Spleen (tissue), 11 donors: ENCODE results near the gene LRAT. TPM values are rescaled to one million over a fixed set of nuclear protein-coding genes. Genes with fewer than 3 reads are reported as not detected.

Source experiments
- DNase-seq: peaks from one replicate; pipeline ENCODE4 v3.0.0-alpha.2; 2020
- H3K27ac ChIP-seq, 8 donors: fragments of 200-600 bp; sonication (generic) in 7 of 8; 1 replicate in 4 of 8; 2 replicates in 4 of 8; pipeline versions ENCODE4 v1.5.0 to v1.8.0; 2016 to 2021; ENCODE audit warnings: inconsistent platforms in 4 of 8, mild to moderate bottlenecking in 4 of 8, moderate library complexity in 1 of 8
- H3K27me3 ChIP-seq, 7 donors: fragments of 200-600 bp; sonication (generic) in 6 of 7; replicated peaks in 1 of 7; 1 replicate in 4 of 7; 2 replicates in 3 of 7; pipeline versions ENCODE4 v1.5.0 to v1.8.0; 2016 to 2021; ENCODE audit warnings: inconsistent platforms in 3 of 7, mild to moderate bottlenecking in 1 of 7
- H3K36me3 ChIP-seq, 6 donors: fragments of 200-600 bp; sonication (generic) in 5 of 6; 1 replicate in 4 of 6; 2 replicates in 2 of 6; pipeline versions ENCODE4 v1.5.0 to v1.8.0; 2016 to 2021; ENCODE audit warnings: inconsistent platforms in 2 of 6
- H3K4me1 ChIP-seq, 6 donors: fragments of 200-600 bp; sonication (generic) in 5 of 6; 1 replicate in 3 of 6; 2 replicates in 3 of 6; pipeline versions ENCODE4 v1.5.0 to v1.8.0; 2016 to 2021; ENCODE audit warnings: inconsistent platforms in 3 of 6
- H3K4me3 ChIP-seq, 8 donors: fragments of 200-600 bp; sonication (generic) in 7 of 8; 1 replicate in 4 of 8; 2 replicates in 4 of 8; pipeline versions ENCODE4 v1.5.0 to v1.8.0; 2016 to 2021; ENCODE audit warnings: inconsistent platforms in 4 of 8, mild to moderate bottlenecking in 4 of 8, moderate library complexity in 2 of 8
- H3K9me3 ChIP-seq, 8 donors: fragments of 200-600 bp; sonication (generic) in 7 of 8; 1 replicate in 4 of 8; 2 replicates in 4 of 8; pipeline versions ENCODE4 v1.5.0 to v1.8.0; 2016 to 2021; ENCODE audit warnings: inconsistent platforms in 4 of 8
- CTCF ChIP-seq, 11 experiments: fragments of 200-600 bp in 7 of 11; fragments of 450-650 bp in 4 of 11; sonication (generic) in 4 of 11; IDR thresholded peaks in 8 of 11; conservative IDR thresholded peaks in 3 of 11; 1 replicate in 7 of 11; 2 replicates in 4 of 11; pipeline versions ENCODE4 v1.4.0 to v1.8.0; 2016 to 2021; ENCODE audit warnings: antibody characterized with exemption in 11 of 11, inconsistent platforms in 4 of 11, mild to moderate bottlenecking in 1 of 11
- POLR2A ChIP-seq, 3 donors: fragments of 450-650 bp; IDR thresholded peaks; one replicate each; pipeline ENCODE4 v1.5.1; 2017; ENCODE audit warnings: antibody characterized with exemption in 3 of 3, mild to moderate bottlenecking in 1 of 3
- POLR2AphosphoS5 ChIP-seq, 3 donors: sonication (generic); formaldehyde crosslinking; IDR thresholded peaks; one replicate each; pipeline ENCODE4 v1.5.1; 2017; ENCODE audit warnings: antibody characterized with exemption in 3 of 3
- WGBS, 5 donors: extraction: QIAGEN DNeasy Blood & Tissue Kit in 3 of 5; methylation state at CpG; one replicate each; pipeline versions ENCODE4 v1.1.5 to v1.1.7; 2013 to 2018; 5-methylcytosine and 5-hydroxymethylcytosine counted together
- intact Hi-C: fragments of 100-400 bp; cut with DNase I; formaldehyde crosslinking; loops from one replicate; pipeline ENCODE4 v1.15.0; 2023; ENCODE audit warnings: low total_unique reads
- polyA plus RNA-seq, 3 donors: library from polyadenylated mRNA; stranded (reverse); fragments of 200-250 nt; gene quantifications; one replicate each; pipeline ENCODE4 v1.2.1, GENCODE V29; 2013
- total RNA-seq, 7 donors: library from RNA; depleted of rRNA in 3 of 7; stranded (reverse); fragments of >200 nt in 3 of 7; fragmentation: NEBNext Ultra II Directional in 4 of 7; extraction: Animal tissue kit (Norgen Biotek cat#: 25700) in 4 of 7; gene quantifications; one replicate each; pipeline versions ENCODE4 v1.1.0 to v1.2.1, GENCODE V29; 2016 to 2021
- donor health status: healthy with polysubstance abuse.
- donor health status: DM: no; HTN: no; CAD: no; lungs with moderate emphysema.
- donor health status: DM: no; HTN: no; CAD: no.
- donor health status: Bipolar disorder and iron deficiency.
- donor health status: healthy.
- donor health status: DM: no; HTN: no; CAD: no.
- donor health status: DM: yes; HTN: yes; CAD: no.

LRAT gene
- total and polyA plus RNA-seq, 10 donors: 0.02 to 0.03 TPM; not detected in 8

GRCh38 chr4:154760895-154761294 is 17.1 kb downstream of the LRAT start:
- Histone ChIP-seq H3K27ac (no peak overlapping the region), H3K27me3 (peaks cover 0 to 18% (median 0%) of the 10 kb centered on the region in 7 donors), H3K9me3 (no peaks in the 10 kb centered on the region), H3K36me3 (no peaks in the 10 kb centered on the region), H3K4me1 (no peaks in the 10 kb centered on the region), H3K4me3 (no peak overlapping the region)
- 59 to 89% (median 74%) methylated on average over 2 of the region's 2 CpGs for WGBS, 5 donors
- DNase-seq: no peak
- intact Hi-C loops: no loop called here
- TF ChIP-seq CTCF (IDR thresholded peaks at IDR 0.05 in 8 of 11, conservative IDR thresholded peaks at IDR 0.05 in 3 of 11) (no peak), POLR2A (IDR thresholded peaks at IDR 0.05) (no peak)

GRCh38 chr4:154778264-154778663 is 34.5 kb downstream of the LRAT start:
- TF ChIP-seq POLR2AphosphoS5 (IDR thresholded peaks at IDR 0.05) (no peak), CTCF (IDR thresholded peaks at IDR 0.05 in 8 of 11, conservative IDR thresholded peaks at IDR 0.05 in 3 of 11) (no peak), POLR2A (IDR thresholded peaks at IDR 0.05) (no peak)
- H3K9me3 ChIP-seq: peaks cover 0 to 4% (median 0%) of the 10 kb centered on the region in 8 donors
- no peaks in the 10 kb centered on the region for H3K4me1 ChIP-seq
- H3K27ac ChIP-seq: no peak overlapping the region
- H3K4me3 ChIP-seq: no peak overlapping the region
- no peak for DNase-seq
- intact Hi-C loops: loop anchor here (5.0 kb wide), 1 partner anchor 226 kb away; the partner anchor contains the start of gene PLRG1
- WGBS, 5 donors: 75 to 91% (median 83%) methylated on average over 1 of the region's 1 CpG
- H3K27me3 ChIP-seq: peaks cover 0 to 15% (median 0%) of the 10 kb centered on the region in 7 donors
- no peaks in the 10 kb centered on the region for H3K36me3 ChIP-seq

GRCh38 chr4:154779362-154779947 is 35.7 kb downstream of the LRAT start:
- no peaks in the 10 kb centered on the region for H3K4me1 ChIP-seq
- peaks cover 0 to 3% (median 0%) of the 10 kb centered on the region in 8 donors for H3K9me3 ChIP-seq
- H3K4me3 ChIP-seq: no peak overlapping the region
- H3K27ac ChIP-seq: no peak overlapping the region
- peaks cover 0 to 15% (median 0%) of the 10 kb centered on the region in 7 donors for H3K27me3 ChIP-seq
- 47 to 63% (median 51%) methylated on average over 3 of the region's 3 CpGs for WGBS, 5 donors
- no peak for TF ChIP-seq POLR2A (IDR thresholded peaks at IDR 0.05)
- TF ChIP-seq CTCF (IDR thresholded peaks at IDR 0.05 in 8 of 11, conservative IDR thresholded peaks at IDR 0.05 in 3 of 11): peak in 5 of 11 experiments; percentile 12 to 34 (median 19)
- H3K36me3 ChIP-seq: no peaks in the 10 kb centered on the region
- intact Hi-C loops: loop anchor here (5.0 kb wide), 1 partner anchor 227 kb away; the partner anchor contains the start of gene PLRG1
- DNase-seq: no peak

- Histone ChIP-seq H3K9me3 (peaks cover 0 to 3% (median 0%) of the 10 kb centered on the region in 8 donors), H3K4me3 (no peak within 1 kb of the TSS), H3K27ac (no peak within 1 kb of the TSS), H3K27me3 (peaks cover 0 to 15% (median 0%) of the 10 kb centered on the region in 7 donors), H3K36me3 (no peaks in the 10 kb centered on the region), H3K4me1 (no peaks in the 10 kb centered on the region)
- TF ChIP-seq CTCF (IDR thresholded peaks at IDR 0.05 in 8 of 11, conservative IDR thresholded peaks at IDR 0.05 in 3 of 11) (no peak), POLR2A (IDR thresholded peaks at IDR 0.05) (no peak), POLR2AphosphoS5 (IDR thresholded peaks at IDR 0.05) (no peak)
- intact Hi-C loops: no loop called here
- DNase-seq: peak; percentile 69
- 64 to 85% (median 76%) methylated on average over 76 of the region's 76 CpGs for WGBS, 5 donors
Measured at GRCh38 chr4:154781126-154781982, 37.6 kb downstream of the LRAT start, which contains the start of gene RBM46. Gene RBM46, plus strand, starts transcription at chr4:154781272. Its CDS starts 15,481 bp downstream, at chr4:154796753.
